Sigmoid colon (tissue), 4 donors: Measurements from ENCODE around the gene FDPS.

Experiments
- EP300 ChIP-seq, 4 donors: sonication (generic); formaldehyde crosslinking; IDR thresholded peaks; one replicate each; pipeline ENCODE4 v1.6.1; 2017; ENCODE audit warnings: antibody characterized with exemption in 4 of 4
- POLR2A ChIP-seq, 2 donors: fragments of 450-650 bp; IDR thresholded peaks; one replicate each; pipeline ENCODE4 v1.6.1; 2016; ENCODE audit warnings: antibody characterized with exemption in 2 of 2, mild to moderate bottlenecking in 2 of 2, moderate library complexity in 2 of 2
- POLR2AphosphoS5 ChIP-seq, 4 donors: sonication (generic); formaldehyde crosslinking; IDR thresholded peaks; one replicate each; pipeline ENCODE4 v1.6.1; 2017; ENCODE audit warnings: antibody characterized with exemption in 4 of 4
- TF ChIP-seq, protein P1 (sequence below), 4 experiments: fragments of 450-650 bp in 3 of 4; fragments of 200-600 bp in 1 of 4; IDR thresholded peaks; one replicate each; pipeline ENCODE4 v1.5.1; 2016 to 2019; ENCODE audit warnings: antibody characterized with exemption in 4 of 4, mild to moderate bottlenecking in 3 of 4, moderate library complexity in 2 of 4

DNA sequence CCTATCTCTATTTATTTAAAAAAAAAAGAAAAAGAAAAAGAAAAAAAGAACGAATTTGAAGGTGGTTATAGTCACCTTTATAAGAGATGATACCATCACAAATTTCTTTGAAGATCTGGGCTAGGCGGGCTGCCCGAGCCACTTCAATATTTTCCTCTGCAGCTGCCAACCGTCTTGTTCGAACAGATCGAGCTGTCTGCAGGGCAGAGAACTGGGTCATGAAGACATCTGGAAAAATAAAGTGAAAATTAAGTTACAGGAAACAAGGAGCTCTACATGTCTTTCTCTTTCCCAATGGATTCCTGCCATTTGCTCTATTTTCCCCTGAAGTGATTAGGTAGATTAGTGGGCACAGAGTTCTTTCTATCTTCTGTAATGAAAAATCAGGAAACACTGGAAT lies 44.0 kb downstream of the FDPS start:
- no peak for TF ChIP-seq POLR2A (IDR thresholded peaks at IDR 0.05)
- TF ChIP-seq POLR2AphosphoS5 (IDR thresholded peaks at IDR 0.05): no peak
- TF ChIP-seq, protein P1, sequence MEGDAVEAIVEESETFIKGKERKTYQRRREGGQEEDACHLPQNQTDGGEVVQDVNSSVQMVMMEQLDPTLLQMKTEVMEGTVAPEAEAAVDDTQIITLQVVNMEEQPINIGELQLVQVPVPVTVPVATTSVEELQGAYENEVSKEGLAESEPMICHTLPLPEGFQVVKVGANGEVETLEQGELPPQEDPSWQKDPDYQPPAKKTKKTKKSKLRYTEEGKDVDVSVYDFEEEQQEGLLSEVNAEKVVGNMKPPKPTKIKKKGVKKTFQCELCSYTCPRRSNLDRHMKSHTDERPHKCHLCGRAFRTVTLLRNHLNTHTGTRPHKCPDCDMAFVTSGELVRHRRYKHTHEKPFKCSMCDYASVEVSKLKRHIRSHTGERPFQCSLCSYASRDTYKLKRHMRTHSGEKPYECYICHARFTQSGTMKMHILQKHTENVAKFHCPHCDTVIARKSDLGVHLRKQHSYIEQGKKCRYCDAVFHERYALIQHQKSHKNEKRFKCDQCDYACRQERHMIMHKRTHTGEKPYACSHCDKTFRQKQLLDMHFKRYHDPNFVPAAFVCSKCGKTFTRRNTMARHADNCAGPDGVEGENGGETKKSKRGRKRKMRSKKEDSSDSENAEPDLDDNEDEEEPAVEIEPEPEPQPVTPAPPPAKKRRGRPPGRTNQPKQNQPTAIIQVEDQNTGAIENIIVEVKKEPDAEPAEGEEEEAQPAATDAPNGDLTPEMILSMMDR (IDR thresholded peaks at IDR 0.05): no peak
- TF ChIP-seq EP300 (IDR thresholded peaks at IDR 0.05): no peak
